HEK293 (cell line): ENCODE results near the gene DUSP10.

Experiments
- CTCF ChIA-PET: fragments of 350-600 bp; formaldehyde crosslinking; extraction: SDS; loops from one replicate; lab custom pipeline; 2021; ENCODE audit warnings: antibody characterized with exemption; lab: Yijun Ruan, JAX
- POLR2A ChIA-PET: fragments of 300-600 bp; formaldehyde crosslinking; extraction: SDS; loops from one replicate; lab custom pipeline; 2020; ENCODE audit warnings: antibody characterized with exemption, inconsistent platforms; lab: Yijun Ruan, JAX
- H3K27ac ChIP-seq: fragments of 200-500 bp; sonication (Bioruptor generic); 2 replicates; pipeline ENCODE4 v1.5.1; 2014; ENCODE audit warnings: low read depth, low read length, control low read depth, inconsistent platforms; ENCODE audit errors: extremely low read depth
- H3K36me3 ChIP-seq, 2 experiments: fragments of 200-500 bp in 1 of 2; sonication (Bioruptor generic) in 1 of 2; 1 replicate in 1 of 2; 2 replicates in 1 of 2; pipeline ENCODE4 v1.5.1; 2014 to 2017; ENCODE audit warnings: inconsistent platforms in 2 of 2, low read length in 2 of 2; ENCODE audit not compliant: control insufficient read depth in 2 of 2, insufficient read depth in 1 of 2
- H3K4me1 ChIP-seq: fragments of 200-500 bp; sonication (Bioruptor generic); 2 replicates; pipeline ENCODE4 v1.5.1; 2014; ENCODE audit warnings: mild to moderate bottlenecking, low read length, inconsistent platforms; ENCODE audit not compliant: control insufficient read depth, insufficient read depth
- H3K4me3 ChIP-seq: 2 replicates; pipeline ENCODE4 v1.5.1; 2011; ENCODE audit warnings: low read depth, mild to moderate bottlenecking, control low read depth, low read length, moderate library complexity
- H3K9me3 ChIP-seq: fragments of 200-500 bp; sonication (Bioruptor generic); 2 replicates; pipeline ENCODE4 v1.5.1; 2014; ENCODE audit warnings: low read depth, low read length, inconsistent platforms; ENCODE audit not compliant: control insufficient read depth, insufficient read depth
- INSM2 ChIP-seq: fragments of 450-650 bp; formaldehyde crosslinking; IDR thresholded peaks from 2 replicates; pipeline ENCODE4 v1.5.1; 2016; ENCODE audit warnings: missing biosample characterization, missing genetic modification characterization
- PRDM1 ChIP-seq: fragments of 450-650 bp; formaldehyde crosslinking; IDR thresholded peaks from 2 replicates; pipeline ENCODE4; 2016; ENCODE audit warnings: missing biosample characterization, missing genetic modification characterization
- SP3 ChIP-seq: fragments of 450-650 bp; formaldehyde crosslinking; IDR thresholded peaks from 2 replicates; pipeline ENCODE4 v1.5.1; 2016; ENCODE audit warnings: missing biosample characterization, missing genetic modification characterization
- ZBTB17 ChIP-seq: fragments of 450-650 bp; formaldehyde crosslinking; IDR thresholded peaks from 2 replicates; pipeline ENCODE4 v1.5.1; 2016; ENCODE audit warnings: missing biosample characterization, missing genetic modification characterization
- ZNF133 ChIP-seq: fragments of 450-650 bp; formaldehyde crosslinking; IDR thresholded peaks from 2 replicates; pipeline ENCODE4 v1.5.1; 2016; ENCODE audit warnings: missing biosample characterization, missing genetic modification characterization
- ZNF274 ChIP-seq, 2 experiments: fragments of 200-500 bp in 1 of 2; fragments of 450-650 bp in 1 of 2; sonication (Bioruptor generic) in 1 of 2; formaldehyde crosslinking in 1 of 2; IDR thresholded peaks; 2 replicates each; pipeline versions ENCODE4 v1.5.1 to v1.6.1; 2014 to 2016; ENCODE audit warnings: borderline replicate concordance in 1 of 2, inconsistent platforms in 1 of 2, low read length in 1 of 2, missing biosample characterization in 1 of 2, missing genetic modification characterization in 1 of 2
- ZNF280D ChIP-seq: fragments of 450-650 bp; formaldehyde crosslinking; IDR thresholded peaks from 2 replicates; pipeline ENCODE4 v1.5.1; 2016; ENCODE audit warnings: missing biosample characterization, missing genetic modification characterization
- ZNF335 ChIP-seq: fragments of 450-650 bp; formaldehyde crosslinking; conservative IDR thresholded peaks from 2 replicates; pipeline ENCODE4 v1.5.1; 2016; ENCODE audit warnings: missing biosample characterization, missing genetic modification characterization
- ZNF37A ChIP-seq: fragments of 450-650 bp; IDR thresholded peaks from 2 replicates; pipeline ENCODE4 v1.5.1; 2018; ENCODE audit warnings: missing biosample characterization, missing genetic modification characterization
- ZNF404 ChIP-seq: fragments of 450-650 bp; formaldehyde crosslinking; IDR thresholded peaks from 2 replicates; pipeline ENCODE4 v1.5.1; 2017; ENCODE audit warnings: missing biosample characterization, missing genetic modification characterization
- ZNF416 ChIP-seq: fragments of 450-650 bp; formaldehyde crosslinking; IDR thresholded peaks from 2 replicates; pipeline ENCODE4 v1.5.1; 2016; ENCODE audit warnings: missing biosample characterization, missing genetic modification characterization
- ZNF433 ChIP-seq: fragments of 450-650 bp; formaldehyde crosslinking; IDR thresholded peaks from 2 replicates; pipeline ENCODE4 v1.5.1; 2016; ENCODE audit warnings: missing biosample characterization, missing genetic modification characterization, low read depth
- ZNF513 ChIP-seq: fragments of 450-650 bp; IDR thresholded peaks from 2 replicates; pipeline ENCODE4 v1.5.1; 2018; ENCODE audit warnings: missing biosample characterization, missing genetic modification characterization
- ZNF518A ChIP-seq: fragments of 450-650 bp; formaldehyde crosslinking; conservative IDR thresholded peaks from 2 replicates; pipeline ENCODE4 v1.5.1; 2016; ENCODE audit warnings: low read depth, missing biosample characterization, missing genetic modification characterization
- ZNF548 ChIP-seq: fragments of 450-650 bp; formaldehyde crosslinking; IDR thresholded peaks from 2 replicates; pipeline ENCODE4 v1.5.1; 2016; ENCODE audit warnings: missing biosample characterization, missing genetic modification characterization
- ZNF610 ChIP-seq: fragments of 450-650 bp; formaldehyde crosslinking; IDR thresholded peaks from 2 replicates; pipeline ENCODE4 v1.5.1; 2016; ENCODE audit warnings: missing biosample characterization, missing genetic modification characterization, borderline replicate concordance
- ZNF704 ChIP-seq: fragments of 450-650 bp; formaldehyde crosslinking; IDR thresholded peaks from 2 replicates; pipeline ENCODE4 v1.5.1; 2016; ENCODE audit warnings: missing biosample characterization, missing genetic modification characterization
- ZNF76 ChIP-seq: fragments of 450-650 bp; formaldehyde crosslinking; IDR thresholded peaks from 2 replicates; pipeline ENCODE4; 2016; ENCODE audit warnings: low read depth, missing biosample characterization, missing genetic modification characterization, borderline replicate concordance
- ZNF791 ChIP-seq: fragments of 450-650 bp; formaldehyde crosslinking; IDR thresholded peaks from 2 replicates; pipeline ENCODE4 v1.5.1; 2016; ENCODE audit warnings: missing biosample characterization, missing genetic modification characterization
- ZSCAN16 ChIP-seq: fragments of 450-650 bp; formaldehyde crosslinking; IDR thresholded peaks from 2 replicates; pipeline ENCODE4 v1.5.1; 2016; ENCODE audit warnings: missing biosample characterization, missing genetic modification characterization

The DUSP10 gene

GRCh38 chr1:221779771-221780170 lies 37.9 kb upstream of the DUSP10 start (continued):
- TF ChIP-seq ZNF518A (tag by site-specific recombination) = no peak
- no peak for TF ChIP-seq ZNF548
- TF ChIP-seq ZNF404 (tag by site-specific recombination) = no peak
- no peak for TF ChIP-seq ZBTB17 (tag by site-specific recombination)
- no peak for TF ChIP-seq ZNF280D (tag by site-specific recombination)
- TF ChIP-seq ZNF791 = no peak

- H3K36me3 ChIP-seq = no peaks in the 10 kb centered on the region
- TF ChIP-seq PRDM1 (tag by site-specific recombination) (no peak), INSM2 (tag by site-specific recombination) (no peak), ZNF416 (no peak), ZNF610 (tag by site-specific recombination) (no peak), ZNF274 (IDR thresholded peaks at IDR 0.05; ENCODE audit: low read length) (no peak), ZNF274 (tag by site-specific recombination; IDR thresholded peaks at IDR 0.05; ENCODE audit: borderline replicate concordance) (no peak), ZNF335 (tag by site-specific recombination) (no peak), ZNF513 (tag by site-specific recombination) (no peak), ZNF704 (tag by site-specific recombination) (no peak), ZSCAN16 (no peak), ZNF133 (tag by site-specific recombination) (no peak), ZNF37A (tag by site-specific recombination) (no peak), ZNF433 (no peak), SP3 (tag by site-specific recombination) (no peak), ZNF76 (tag by site-specific recombination) (no peak)
- H3K9me3 ChIP-seq = no peaks in the 10 kb centered on the region
- ChIA-PET CTCF (no interaction called here), POLR2A (no interaction called here)
- no peak overlapping the region for H3K4me3 ChIP-seq
- no peak overlapping the region for H3K27ac ChIP-seq
- H3K4me1 ChIP-seq = no peaks in the 10 kb centered on the region
Measured at GRCh38 chr1:221778535-221779142, 36.8 kb upstream of the DUSP10 start.
